ENCODE data around the gene MIA. TPM values are rescaled to one million over a fixed set of nuclear protein-coding genes. Genes with fewer than 3 reads are reported as not detected.
"Not testable (repeated sequence)": the region's sequence is repeated elsewhere in the genome, so short reads cannot be mapped to it uniquely, and the experiment has no call there.

MIA gene
- total and polyA plus RNA-seq, 7 donors, result 2.1 to 19.1 (median 12.0) TPM; not detected in 1

DNA sequence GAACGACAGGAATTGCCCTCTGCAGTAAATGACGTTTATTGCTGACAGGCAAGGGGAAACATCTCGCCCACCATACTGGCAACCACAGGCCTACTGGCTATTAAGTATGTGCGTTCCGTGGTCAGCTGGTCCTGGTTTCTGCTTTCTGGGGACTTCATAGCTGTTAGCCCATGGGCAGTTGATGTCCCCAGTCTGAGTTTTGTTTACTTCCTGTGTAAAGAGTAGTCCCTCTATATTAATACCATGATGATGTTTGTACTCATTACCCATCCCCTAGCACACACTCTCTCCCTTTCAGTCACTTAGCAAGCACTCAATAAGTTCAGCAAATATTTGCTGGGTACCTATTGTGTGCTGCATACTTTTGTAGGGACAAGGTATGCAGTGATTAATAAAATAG lies 6.5 kb upstream of the MIA start:
- Histone ChIP-seq H3K27me3 (no peaks in the 10 kb centered on the region), H3K4me1 (no peaks in the 10 kb centered on the region), H3K4me3 (no peak overlapping the region), H3K27ac (no peak overlapping the region), H3K36me3 (peaks cover 17 to 33% (median 22%) of the 10 kb centered on the region in 4 donors), H3K9me3 (no peaks in the 10 kb centered on the region)
- TF ChIP-seq POLR2A (IDR thresholded peaks at IDR 0.05) (no peak), EP300 (IDR thresholded peaks at IDR 0.05) (no peak), POLR2AphosphoS5 (IDR thresholded peaks at IDR 0.05) (no peak)
- TF ChIP-seq, protein P1, sequence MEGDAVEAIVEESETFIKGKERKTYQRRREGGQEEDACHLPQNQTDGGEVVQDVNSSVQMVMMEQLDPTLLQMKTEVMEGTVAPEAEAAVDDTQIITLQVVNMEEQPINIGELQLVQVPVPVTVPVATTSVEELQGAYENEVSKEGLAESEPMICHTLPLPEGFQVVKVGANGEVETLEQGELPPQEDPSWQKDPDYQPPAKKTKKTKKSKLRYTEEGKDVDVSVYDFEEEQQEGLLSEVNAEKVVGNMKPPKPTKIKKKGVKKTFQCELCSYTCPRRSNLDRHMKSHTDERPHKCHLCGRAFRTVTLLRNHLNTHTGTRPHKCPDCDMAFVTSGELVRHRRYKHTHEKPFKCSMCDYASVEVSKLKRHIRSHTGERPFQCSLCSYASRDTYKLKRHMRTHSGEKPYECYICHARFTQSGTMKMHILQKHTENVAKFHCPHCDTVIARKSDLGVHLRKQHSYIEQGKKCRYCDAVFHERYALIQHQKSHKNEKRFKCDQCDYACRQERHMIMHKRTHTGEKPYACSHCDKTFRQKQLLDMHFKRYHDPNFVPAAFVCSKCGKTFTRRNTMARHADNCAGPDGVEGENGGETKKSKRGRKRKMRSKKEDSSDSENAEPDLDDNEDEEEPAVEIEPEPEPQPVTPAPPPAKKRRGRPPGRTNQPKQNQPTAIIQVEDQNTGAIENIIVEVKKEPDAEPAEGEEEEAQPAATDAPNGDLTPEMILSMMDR (IDR thresholded peaks at IDR 0.05), result no peak
- no peak for DNase-seq
- intact Hi-C loops (cut with DNase I), result no loop called here
- WGBS, 2 donors, result 85% methylated on average over 5 of the region's 5 CpGs

DNA sequence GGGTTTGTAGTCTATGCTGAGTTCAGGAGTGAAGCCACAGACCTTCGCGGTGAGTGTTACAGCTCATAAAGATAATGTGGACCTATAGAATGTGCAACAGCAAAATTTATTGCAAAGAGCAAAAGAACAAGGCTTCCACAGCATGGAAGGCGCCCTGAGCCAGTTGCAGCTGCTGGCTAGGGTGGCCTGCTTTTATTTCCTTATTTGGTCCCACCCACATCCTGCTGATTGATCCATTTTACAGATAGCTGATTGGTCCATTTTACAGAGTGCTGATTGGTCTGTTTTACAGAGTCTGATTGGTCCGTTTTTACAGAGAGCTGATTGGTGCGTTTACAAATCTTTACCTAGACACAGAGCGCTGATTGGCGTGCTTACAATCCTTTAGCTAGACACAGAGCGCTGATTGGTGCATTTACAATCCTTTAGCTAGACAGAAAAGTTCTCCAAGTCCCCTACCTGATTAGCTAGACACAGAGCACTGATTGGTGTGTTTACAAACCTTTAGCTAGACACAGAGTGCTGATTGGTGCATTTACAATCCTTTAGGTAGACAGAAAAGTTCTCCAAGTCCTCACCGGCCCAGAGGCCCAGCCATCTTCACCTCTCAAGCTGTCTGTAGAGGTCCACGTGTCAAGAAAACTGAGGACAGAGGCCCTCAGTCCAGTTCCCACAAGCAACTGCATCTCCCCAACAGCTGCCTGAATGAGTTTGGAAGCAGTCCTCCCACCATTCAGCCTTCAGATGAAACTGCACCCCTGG lies 4.0 kb upstream of the MIA start:
- H3K27ac ChIP-seq; H3K4me3 ChIP-seq; H3K9me3 ChIP-seq; H3K36me3 ChIP-seq; H3K4me1 ChIP-seq; DNase-seq; H3K27me3 ChIP-seq; intact Hi-C loops (cut with DNase I): not testable (repeated sequence)
- 90 to 92% methylated on average over 10 of the region's 10 CpGs for WGBS, 2 donors

DNA sequence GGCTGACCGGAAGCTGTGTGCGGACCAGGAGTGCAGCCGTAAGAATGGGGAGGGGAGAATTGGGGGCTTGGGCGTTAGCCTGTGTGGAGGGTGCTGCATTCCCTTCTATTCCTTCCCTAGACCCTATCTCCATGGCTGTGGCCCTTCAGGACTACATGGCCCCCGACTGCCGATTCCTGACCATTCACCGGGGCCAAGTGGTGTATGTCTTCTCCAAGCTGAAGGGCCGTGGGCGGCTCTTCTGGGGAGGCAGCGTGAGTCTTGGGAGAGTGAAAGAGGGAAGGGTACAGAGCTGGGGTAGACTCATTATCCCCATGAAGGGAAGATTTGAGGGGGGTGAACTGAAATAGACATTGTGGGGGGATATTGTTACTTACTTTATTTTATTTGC lies 306 bp downstream of the MIA start:
- no peak for DNase-seq
- 94 to 96% methylated on average over 10 of the region's 10 CpGs for WGBS, 2 donors
- intact Hi-C loops (cut with DNase I), result loop anchor here (2.0 kb wide), 1 partner anchor 21 kb away; no protein-coding TSS in a partner anchor
- peak overlapping the region in 1 of 4 donors; percentile 16 for H3K4me3 ChIP-seq
- peaks cover 0 to 22% (median 14%) of the 10 kb centered on the region in 4 donors for H3K4me1 ChIP-seq
- no peaks in the 10 kb centered on the region for H3K27me3 ChIP-seq
- no peaks in the 10 kb centered on the region for H3K9me3 ChIP-seq
- no peaks in the 10 kb centered on the region for H3K36me3 ChIP-seq
- TF ChIP-seq POLR2A (IDR thresholded peaks at IDR 0.05), result no peak
- TF ChIP-seq POLR2AphosphoS5 (IDR thresholded peaks at IDR 0.05), result no peak
- no peak for TF ChIP-seq EP300 (IDR thresholded peaks at IDR 0.05)
- peak overlapping the region in 2 of 4 donors; percentile 4 to 18 for H3K27ac ChIP-seq

DNA sequence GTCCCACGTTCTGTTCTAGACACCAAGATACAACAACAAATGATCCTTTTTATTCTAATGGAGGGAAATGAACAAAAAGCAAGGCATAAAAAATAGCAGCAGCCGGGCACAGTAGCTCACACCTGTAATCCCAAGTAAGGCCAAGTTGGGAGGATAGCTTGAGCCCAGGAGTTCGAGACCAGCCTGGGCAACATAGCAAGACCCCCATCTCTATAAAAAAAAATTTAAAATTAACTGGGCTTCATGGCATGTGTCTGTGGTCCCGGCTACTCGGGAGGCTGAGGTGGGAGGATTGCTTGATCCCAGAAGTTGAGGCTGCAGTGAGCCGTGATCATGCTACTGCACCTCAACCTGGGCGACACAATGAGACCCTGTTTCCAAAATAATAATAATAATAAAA lies 1.0 kb downstream of the MIA start:
- no peak overlapping the region for H3K4me3 ChIP-seq
- TF ChIP-seq POLR2AphosphoS5 (IDR thresholded peaks at IDR 0.05) (no peak), EP300 (IDR thresholded peaks at IDR 0.05) (no peak), POLR2A (IDR thresholded peaks at IDR 0.05) (no peak)
- TF ChIP-seq, protein P1 (IDR thresholded peaks at IDR 0.05), result no peak
- intact Hi-C loops (cut with DNase I), result no loop called here
- DNase-seq, result no peak
- H3K27ac ChIP-seq, result peak overlapping the region in 3 of 4 donors; percentile 95 to 99 (median 97)
- no peaks in the 10 kb centered on the region for H3K36me3 ChIP-seq
- WGBS, 2 donors, result 82% methylated on average over 7 of the region's 7 CpGs
- H3K4me1 ChIP-seq, result peaks cover 0 to 22% (median 14%) of the 10 kb centered on the region in 4 donors
- H3K27me3 ChIP-seq, result no peaks in the 10 kb centered on the region
- H3K9me3 ChIP-seq, result no peaks in the 10 kb centered on the region

DNA sequence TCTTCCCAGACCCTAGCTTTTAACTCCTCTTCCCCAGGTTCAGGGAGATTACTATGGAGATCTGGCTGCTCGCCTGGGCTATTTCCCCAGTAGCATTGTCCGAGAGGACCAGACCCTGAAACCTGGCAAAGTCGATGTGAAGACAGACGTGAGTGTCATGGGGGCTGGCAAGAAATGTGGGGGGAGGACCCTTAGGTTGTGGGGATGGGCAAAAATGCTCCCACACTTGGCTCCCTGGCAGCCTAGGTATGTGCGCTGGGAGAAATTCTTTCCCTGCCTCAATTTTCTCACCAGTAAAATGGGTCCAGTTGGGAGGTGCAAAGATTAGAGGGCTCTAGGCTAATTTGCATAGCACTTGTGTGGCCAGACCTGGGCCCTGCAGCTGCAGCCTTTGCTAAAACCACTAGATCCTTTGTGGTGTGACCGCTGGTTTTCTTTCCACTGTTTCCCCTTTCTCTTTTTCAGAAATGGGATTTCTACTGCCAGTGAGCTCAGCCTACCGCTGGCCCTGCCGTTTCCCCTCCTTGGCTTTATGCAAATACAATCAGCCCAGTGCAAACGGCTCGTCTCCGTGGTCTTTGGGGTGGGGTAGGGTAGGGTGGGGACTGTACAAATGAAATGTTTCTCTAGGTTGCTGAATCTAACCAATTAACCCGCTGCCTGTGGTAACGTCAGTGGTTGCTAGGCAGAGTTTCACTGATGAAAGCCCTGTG lies 1.8 kb downstream of the MIA start:
- WGBS, 2 donors, result 13 to 19% methylated on average over 13 of the region's 13 CpGs
- Histone ChIP-seq H3K4me3 (peak overlapping the region; percentile 63 to 80 (median 68)), H3K4me1 (peaks cover 0 to 22% (median 14%) of the 10 kb centered on the region in 4 donors), H3K36me3 (no peaks in the 10 kb centered on the region), H3K27ac (peak overlapping the region; percentile 94 to 99 (median 96)), H3K9me3 (no peaks in the 10 kb centered on the region), H3K27me3 (no peaks in the 10 kb centered on the region)
- TF ChIP-seq, protein P1 (IDR thresholded peaks at IDR 0.05), result no peak
- TF ChIP-seq POLR2AphosphoS5 (IDR thresholded peaks at IDR 0.05) (peak in 1 of 4 donors; percentile 22), EP300 (IDR thresholded peaks at IDR 0.05) (no peak), POLR2A (IDR thresholded peaks at IDR 0.05) (peak in 1 of 2 donors; percentile 6)
- peak; percentile 95 for DNase-seq
- intact Hi-C loops (cut with DNase I), result no loop called here

All from sigmoid colon (tissue), 7 donors.